ENCODE measurements around the gene CHD1.
"Not testable (repeated sequence)": the region's sequence is repeated elsewhere in the genome, so short reads cannot be mapped to it uniquely, and the experiment has no call there.

Gene CHD1

GRCh38 chr5:98962587-98962986 is 33.8 kb upstream of the CHD1 start:
- no peaks in the 10 kb centered on the region for H3K9me3 ChIP-seq
- peaks cover 23 to 39% of the 10 kb centered on the region in 2 experiments for H3K4me1 ChIP-seq (ENCODE audit: control insufficient read depth in 1 of 2, insufficient read depth in 1 of 2, low read depth in 1 of 2, low read length in 1 of 2)
- no peaks in the 10 kb centered on the region for H3K36me3 ChIP-seq
- no peak overlapping the region for H3K4me3 ChIP-seq (ENCODE audit: low read depth in 1 of 2, low read length in 1 of 2)
- peak overlapping the region; percentile 81 for H3K27ac ChIP-seq
- TF ChIP-seq CTCF (IDR thresholded peaks at IDR 0.05): no peak
- no peaks in the 10 kb centered on the region for H3K27me3 ChIP-seq

- no peaks in the 10 kb centered on the region for H3K36me3 ChIP-seq
- no peaks in the 10 kb centered on the region for H3K9me3 ChIP-seq
- no peak for TF ChIP-seq CTCF (IDR thresholded peaks at IDR 0.05)
- H3K4me1 ChIP-seq (ENCODE audit: control insufficient read depth in 1 of 2, insufficient read depth in 1 of 2, low read depth in 1 of 2, low read length in 1 of 2): peaks cover 23 to 39% of the 10 kb centered on the region in 2 experiments
- no peaks in the 10 kb centered on the region for H3K27me3 ChIP-seq
- peak overlapping the region; percentile 81 for H3K27ac ChIP-seq
- H3K4me3 ChIP-seq (ENCODE audit: low read depth in 1 of 2, low read length in 1 of 2): no peak overlapping the region
Observed at GRCh38 chr5:98961665-98962344, 33.0 kb upstream of the CHD1 start.

GRCh38 chr5:98957307-98957706 is 28.5 kb upstream of the CHD1 start:
- no peak overlapping the region for H3K4me3 ChIP-seq (ENCODE audit: low read depth in 1 of 2, low read length in 1 of 2)
- no peaks in the 10 kb centered on the region for H3K9me3 ChIP-seq
- H3K36me3 ChIP-seq: no peaks in the 10 kb centered on the region
- H3K4me1 ChIP-seq (ENCODE audit: control insufficient read depth in 1 of 2, insufficient read depth in 1 of 2, low read depth in 1 of 2, low read length in 1 of 2): peaks cover 8 to 12% of the 10 kb centered on the region in 2 experiments
- no peak for TF ChIP-seq CTCF (IDR thresholded peaks at IDR 0.05)
- no peak overlapping the region for H3K27ac ChIP-seq
- H3K27me3 ChIP-seq: no peaks in the 10 kb centered on the region

GRCh38 chr5:98955888-98956287 is 27.1 kb upstream of the CHD1 start:
- H3K27me3 ChIP-seq; H3K4me1 ChIP-seq (ENCODE audit: control insufficient read depth in 1 of 2, insufficient read depth in 1 of 2, low read depth in 1 of 2, low read length in 1 of 2); H3K36me3 ChIP-seq; H3K27ac ChIP-seq; H3K4me3 ChIP-seq (ENCODE audit: low read depth in 1 of 2, low read length in 1 of 2); H3K9me3 ChIP-seq: not testable (repeated sequence)

- not testable (repeated sequence) for H3K27me3 ChIP-seq; H3K9me3 ChIP-seq; H3K36me3 ChIP-seq; H3K4me3 ChIP-seq (ENCODE audit: low read depth in 1 of 2, low read length in 1 of 2); H3K27ac ChIP-seq; H3K4me1 ChIP-seq (ENCODE audit: control insufficient read depth in 1 of 2, insufficient read depth in 1 of 2, low read depth in 1 of 2, low read length in 1 of 2)
Observed at GRCh38 chr5:98955471-98955870, 26.7 kb upstream of the CHD1 start.

GRCh38 chr5:98954392-98955028 is 25.7 kb upstream of the CHD1 start:
- Histone ChIP-seq H3K4me3 (ENCODE audit: low read depth in 1 of 2, low read length in 1 of 2) (no peak overlapping the region), H3K4me1 (ENCODE audit: control insufficient read depth in 1 of 2, insufficient read depth in 1 of 2, low read depth in 1 of 2, low read length in 1 of 2) (no peaks in the 10 kb centered on the region), H3K27ac (no peak overlapping the region), H3K36me3 (no peaks in the 10 kb centered on the region), H3K27me3 (no peaks in the 10 kb centered on the region), H3K9me3 (no peaks in the 10 kb centered on the region)
- no peak for TF ChIP-seq CTCF (IDR thresholded peaks at IDR 0.05)
